IMR-90 (cell line): Measurements from ENCODE around the gene ELP4. TPM values are rescaled to one million over a fixed set of nuclear protein-coding genes. Genes with fewer than 3 reads are reported as not detected.
A peak's percentile ranks its signal among the peaks of the same experiment; 100 is the strongest.

ENCODE experiments used
- ATAC-seq: fragments of 200-7000 bp; cut with Tn5 transposase; 2 replicates; pipeline ENCODE4 v1.9.1; 2020; ENCODE audit warnings: low read depth, mild to moderate bottlenecking, moderate library complexity
- BruUV-seq: library from RNA; stranded (reverse); fragments of 400-500 nt; replicated peaks from 2 replicates; lab custom pipeline; 2021; lab: Mats Ljungman, UMichigan
- CTCF ChIA-PET: fragments of 300-600 bp; formaldehyde crosslinking; extraction: SDS; loops from one replicate; lab custom pipeline; 2021; ENCODE audit warnings: antibody characterized with exemption; lab: Yijun Ruan, JAX
- POLR2A ChIA-PET: fragments of 300-600 bp; sonication (Branson Sonifier 250); formaldehyde crosslinking; loops from one replicate; lab custom pipeline; 2022; ENCODE audit warnings: antibody characterized with exemption; ENCODE audit not compliant: unreplicated experiment; lab: Charles Lee
- DNase-seq: peaks from one replicate; pipeline ENCODE4 v3.0.0; 2013
- H2AFZ ChIP-seq: replicated peaks from 2 replicates; pipeline ENCODE3; 2013; ENCODE audit warnings: low read length, mild to moderate bottlenecking; ENCODE audit not compliant: poor library complexity
- H2AK5ac ChIP-seq: 2 replicates; pipeline ENCODE4 v1.6.1; 2013; ENCODE audit warnings: low read depth, low read length, inconsistent platforms
- H2AK9ac ChIP-seq: replicated peaks from 2 replicates; pipeline ENCODE3; 2013; ENCODE audit warnings: mild to moderate bottlenecking, low read depth, low read length, moderate library complexity; ENCODE audit not compliant: poor library complexity
- H2BK120ac ChIP-seq: 2 replicates; pipeline ENCODE4 v1.6.1; 2013; ENCODE audit warnings: low read depth, low read length, inconsistent platforms
- H2BK15ac ChIP-seq: 3 replicates; pipeline ENCODE4 v1.6.1; 2013; ENCODE audit warnings: low read depth, low read length, inconsistent platforms
- H2BK20ac ChIP-seq: 2 replicates; pipeline ENCODE4 v1.6.1; 2013; ENCODE audit warnings: low read depth, mild to moderate bottlenecking, inconsistent platforms, low read length, moderate library complexity
- H2BK5ac ChIP-seq: 2 replicates; pipeline ENCODE4 v1.6.1; 2013; ENCODE audit warnings: mild to moderate bottlenecking, low read depth, low read length, inconsistent platforms; ENCODE audit not compliant: poor library complexity, severe bottlenecking
- H3K14ac ChIP-seq: replicated peaks from 2 replicates; pipeline ENCODE4 v1.6.1; 2013; ENCODE audit warnings: low read depth, low read length, inconsistent platforms
- H3K18ac ChIP-seq: 2 replicates; pipeline ENCODE4 v1.6.1; 2013; ENCODE audit warnings: low read depth, low read length, control low read depth
- H3K23ac ChIP-seq: 2 replicates; pipeline ENCODE4 v1.6.1; 2013; ENCODE audit warnings: low read depth, low read length, inconsistent platforms
- H3K27ac ChIP-seq: 2 replicates; pipeline ENCODE4 v1.5.1; 2013; ENCODE audit warnings: mild to moderate bottlenecking, control low read depth, low read length; ENCODE audit not compliant: insufficient read depth
- H3K27me3 ChIP-seq: 2 replicates; pipeline ENCODE4 v1.6.1; 2013; ENCODE audit warnings: low read length; ENCODE audit not compliant: control insufficient read depth, insufficient read depth
- H3K36me3 ChIP-seq: 2 replicates; pipeline ENCODE4 v1.6.1; 2013; ENCODE audit warnings: low read length, mixed read lengths; ENCODE audit not compliant: control insufficient read depth, insufficient read depth
- H3K4ac ChIP-seq: 2 replicates; pipeline ENCODE4 v1.6.1; 2013; ENCODE audit warnings: low read depth, low read length, inconsistent platforms
- H3K4me1 ChIP-seq: 2 replicates; pipeline ENCODE4 v1.6.1; 2013; ENCODE audit warnings: low read length, mixed read lengths; ENCODE audit not compliant: control insufficient read depth, insufficient read depth
- H3K4me2 ChIP-seq: 2 replicates; pipeline ENCODE4 v1.6.1; 2013; ENCODE audit warnings: low read depth, mild to moderate bottlenecking, control low read depth, low read length, moderate library complexity
- H3K4me3 ChIP-seq: 2 replicates; pipeline ENCODE4 v1.5.1; 2013; ENCODE audit warnings: low read depth, mild to moderate bottlenecking, control low read depth, low read length, moderate library complexity; ENCODE audit not compliant: insufficient read depth
- H3K56ac ChIP-seq: 2 replicates; pipeline ENCODE4 v1.6.1; 2013; ENCODE audit warnings: low read length, inconsistent platforms; ENCODE audit not compliant: insufficient read depth; ENCODE audit errors: extremely low read depth
- H3K79me1 ChIP-seq, 2 experiments: 2 replicates each; pipeline ENCODE4 v1.6.1; 2013; ENCODE audit warnings: low read length in 2 of 2, inconsistent platforms in 1 of 2, low read depth in 1 of 2
- H3K9ac ChIP-seq: 2 replicates; pipeline ENCODE4 v1.6.1; 2013; ENCODE audit warnings: low read depth, low read length, control low read depth
- H3K9me1 ChIP-seq: 2 replicates; pipeline ENCODE4 v1.6.1; 2013; ENCODE audit warnings: low read length, inconsistent platforms; ENCODE audit not compliant: insufficient read depth
- H3K9me3 ChIP-seq: 2 replicates; pipeline ENCODE4 v1.6.1; 2013; ENCODE audit warnings: low read length; ENCODE audit not compliant: control insufficient read depth, insufficient read depth
- H4K20me1 ChIP-seq: 2 replicates; pipeline ENCODE4 v1.6.1; 2013; ENCODE audit warnings: low read length, inconsistent platforms; ENCODE audit not compliant: insufficient read depth
- H4K5ac ChIP-seq: 2 replicates; pipeline ENCODE4 v1.6.1; 2013; ENCODE audit warnings: mild to moderate bottlenecking, low read depth, low read length, control low read depth
- H4K8ac ChIP-seq, 2 experiments: 2 replicates each; pipeline ENCODE4 v1.6.1; 2013; ENCODE audit warnings: low read depth in 2 of 2, low read length in 2 of 2, control low read depth in 1 of 2, inconsistent platforms in 1 of 2
- H4K91ac ChIP-seq: 2 replicates; pipeline ENCODE4 v1.6.1; 2013; ENCODE audit warnings: low read depth, low read length, inconsistent platforms; ENCODE audit not compliant: insufficient read depth
- MAFK ChIP-seq: IDR thresholded peaks from 2 replicates; pipeline ENCODE4 v1.6.1; 2012; ENCODE audit warnings: low read depth, low read length, improper control_type of control experiment
- WGBS, 2 experiments: methylation state at CpG; one replicate each; pipeline versions ENCODE4 v1.1.5 to v1.1.7; 2013; ENCODE audit warnings: missing lambda C conversion rate in 2 of 2; ENCODE audit not compliant: insufficient read length in 1 of 2; ENCODE audit errors: extremely low coverage in 2 of 2; 5-methylcytosine and 5-hydroxymethylcytosine counted together
- dilution Hi-C: fragments of 300-500 bp; cut with HindIII; formaldehyde crosslinking; loops from one replicate; pipeline ENCODE4 v1.14.3; 2018; ENCODE audit warnings: low sequenced_read_pairs; ENCODE audit not compliant: unreplicated experiment
- in situ Hi-C: fragments of 300-500 bp; cut with MboI; formaldehyde crosslinking; loops from 3 replicates; pipeline ENCODE4 v1.14.3; 2019; ENCODE audit warnings: low sequenced_read_pairs, inconsistent platforms, mixed read lengths
- intact Hi-C: fragments of 100-400 bp; cut with micrococcal nuclease; formaldehyde crosslinking; loops from 2 replicates; pipeline ENCODE4 v1.10.0; 2022
- polyA plus RNA-seq, 3 experiments: library from polyadenylated mRNA; depleted of rRNA; stranded (reverse); fragments of >200 nt; gene quantifications; 2 replicates each; pipeline ENCODE4 v1.2.3, GENCODE V29; 2012; ENCODE audit warnings: low replicate concordance in 1 of 3
- total RNA-seq: library from RNA; depleted of rRNA; stranded (reverse); fragments of >200 nt; gene quantifications from 2 replicates; pipeline ENCODE4 v1.2.3, GENCODE V29; 2012
- TF ChIP-seq, protein P1 (sequence below): conservative IDR thresholded peaks from 2 replicates; pipeline ENCODE4 v1.5.1; 2012; ENCODE audit warnings: mild to moderate bottlenecking, low read depth, low read length, improper control_type of control experiment

The ELP4 gene
- total and polyA plus RNA-seq, 2 of the 4 experiments (the other 2 are of a cell fraction) = 8.4 to 20.4 TPM

DNA sequence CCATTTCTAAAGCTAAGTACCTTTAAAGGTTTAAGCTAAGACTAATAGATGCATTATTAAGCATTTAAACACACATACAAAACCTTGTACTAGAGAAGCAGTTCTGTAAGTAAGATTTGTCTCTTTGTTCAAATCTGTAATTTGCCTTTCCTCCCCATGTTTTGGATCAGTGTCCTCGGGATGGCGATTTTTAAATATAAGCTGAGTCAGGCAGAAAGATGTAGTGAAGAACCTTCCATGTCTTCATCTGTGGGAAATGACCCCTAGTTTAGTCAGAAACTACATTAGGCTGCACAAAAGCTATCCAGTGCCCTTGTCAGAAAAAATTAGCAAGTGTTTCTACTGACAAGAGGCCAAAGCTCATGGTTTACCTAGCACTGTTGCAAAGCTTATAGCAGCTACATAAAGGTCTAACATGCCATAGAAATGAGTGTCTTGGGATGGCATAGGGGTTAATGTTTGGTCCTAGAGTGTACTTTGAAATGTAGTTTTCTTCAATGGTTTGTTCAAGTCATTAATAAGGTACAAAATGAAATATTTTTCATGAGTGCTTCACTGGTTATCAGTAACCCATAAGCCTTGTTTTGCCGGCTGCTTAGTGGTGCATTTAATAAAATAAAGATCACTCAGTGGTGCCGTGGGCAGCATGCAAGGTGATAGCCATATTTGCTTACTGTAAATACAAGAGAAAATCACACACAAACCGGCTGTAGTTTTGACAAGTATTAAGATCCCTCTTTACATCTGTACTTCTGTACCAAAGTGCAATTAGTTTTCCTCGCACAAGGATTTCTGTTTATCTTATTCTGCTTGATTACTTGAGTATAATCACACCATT lies 139.8 kb downstream of the ELP4 start:
- intact Hi-C loops = no loop called here

More for the DNA sequence above, 139.8 kb downstream of the ELP4 start:
- H3K14ac ChIP-seq = no peak overlapping the region
- H3K79me1 ChIP-seq = no peaks in the 10 kb centered on the region
- H2BK120ac ChIP-seq = no peak overlapping the region
- no peaks in the 10 kb centered on the region for H3K9me1 ChIP-seq
- no peak for DNase-seq
- H3K9me3 ChIP-seq = no peaks in the 10 kb centered on the region
- H2BK5ac ChIP-seq = no peak overlapping the region
- TF ChIP-seq, protein P1, sequence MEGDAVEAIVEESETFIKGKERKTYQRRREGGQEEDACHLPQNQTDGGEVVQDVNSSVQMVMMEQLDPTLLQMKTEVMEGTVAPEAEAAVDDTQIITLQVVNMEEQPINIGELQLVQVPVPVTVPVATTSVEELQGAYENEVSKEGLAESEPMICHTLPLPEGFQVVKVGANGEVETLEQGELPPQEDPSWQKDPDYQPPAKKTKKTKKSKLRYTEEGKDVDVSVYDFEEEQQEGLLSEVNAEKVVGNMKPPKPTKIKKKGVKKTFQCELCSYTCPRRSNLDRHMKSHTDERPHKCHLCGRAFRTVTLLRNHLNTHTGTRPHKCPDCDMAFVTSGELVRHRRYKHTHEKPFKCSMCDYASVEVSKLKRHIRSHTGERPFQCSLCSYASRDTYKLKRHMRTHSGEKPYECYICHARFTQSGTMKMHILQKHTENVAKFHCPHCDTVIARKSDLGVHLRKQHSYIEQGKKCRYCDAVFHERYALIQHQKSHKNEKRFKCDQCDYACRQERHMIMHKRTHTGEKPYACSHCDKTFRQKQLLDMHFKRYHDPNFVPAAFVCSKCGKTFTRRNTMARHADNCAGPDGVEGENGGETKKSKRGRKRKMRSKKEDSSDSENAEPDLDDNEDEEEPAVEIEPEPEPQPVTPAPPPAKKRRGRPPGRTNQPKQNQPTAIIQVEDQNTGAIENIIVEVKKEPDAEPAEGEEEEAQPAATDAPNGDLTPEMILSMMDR = no peak
- peak; percentile 41 for TF ChIP-seq MAFK
- no TSS peak for BruUV-seq
- CTCF ChIA-PET = no interaction called here
- POLR2A ChIA-PET = no interaction called here
- in situ Hi-C loops (no loop called here), dilution Hi-C loops (no loop called here)
- no peak overlapping the region for H2AK5ac ChIP-seq
- H3K4me2 ChIP-seq = no peak overlapping the region
- no CpG with 5 or more reads among the region's 6 CpGs for WGBS, 2 experiments
- no peak overlapping the region for H3K4me3 ChIP-seq
- H4K20me1 ChIP-seq = no peaks in the 10 kb centered on the region
- H2BK20ac ChIP-seq = no peak overlapping the region
- ATAC-seq = no peak
- no peak overlapping the region for H2AFZ ChIP-seq
- no peak overlapping the region for H4K5ac ChIP-seq
- H3K9ac ChIP-seq = no peak overlapping the region
- H3K56ac ChIP-seq = no peak overlapping the region
- no peak overlapping the region for H4K8ac ChIP-seq
- no peak overlapping the region for H3K4ac ChIP-seq
- H2AK9ac ChIP-seq = no peak overlapping the region
- H3K36me3 ChIP-seq = no peaks in the 10 kb centered on the region
- no peak overlapping the region for H3K23ac ChIP-seq
- H3K27me3 ChIP-seq = no peaks in the 10 kb centered on the region
- H4K91ac ChIP-seq = no peak overlapping the region
- H3K4me1 ChIP-seq = no peaks in the 10 kb centered on the region
- no peak overlapping the region for H2BK15ac ChIP-seq
- H3K18ac ChIP-seq = no peak overlapping the region
- no peak overlapping the region for H3K27ac ChIP-seq
